Lung (tissue), 12 donors: ENCODE data around the gene MTA1. TPM values are rescaled to one million over a fixed set of nuclear protein-coding genes. Genes with fewer than 3 reads are reported as not detected.

Experiments
- ATAC-seq: fragments of 200-7000 bp; cut with Tn5 transposase; one replicate; pipeline ENCODE4 v1.9.1; 2020; ENCODE audit warnings: moderate number of reproducible peaks; ENCODE audit not compliant: insufficient read depth, low FRiP score
- DNase-seq, 3 donors: peaks; one replicate each; pipeline ENCODE4 v3.0.0-alpha.2; 2013 to 2017
- H3K27ac ChIP-seq, 2 donors: one replicate each; pipeline ENCODE4 v1.5.1; 2013; ENCODE audit warnings: mild to moderate bottlenecking in 2 of 2, moderate library complexity in 2 of 2, control low read depth in 1 of 2, inconsistent platforms in 1 of 2, low read depth in 1 of 2, low read length in 1 of 2
- H3K27me3 ChIP-seq, 3 donors: one replicate each; pipeline ENCODE4 v1.5.1; 2013; ENCODE audit warnings: low read length in 2 of 3; ENCODE audit not compliant: control insufficient read depth in 3 of 3, insufficient read depth in 3 of 3
- H3K36me3 ChIP-seq, 4 donors: one replicate each; pipeline ENCODE4 v1.5.1; 2013; ENCODE audit warnings: low read length in 4 of 4, mild to moderate bottlenecking in 1 of 4, moderate library complexity in 1 of 4; ENCODE audit not compliant: control insufficient read depth in 4 of 4, insufficient read depth in 4 of 4
- H3K4me1 ChIP-seq, 5 donors: one replicate each; pipeline ENCODE4 v1.5.1; 2013; ENCODE audit warnings: low read length in 5 of 5, mild to moderate bottlenecking in 2 of 5, moderate library complexity in 1 of 5; ENCODE audit not compliant: control insufficient read depth in 5 of 5, insufficient read depth in 5 of 5
- H3K4me3 ChIP-seq: one replicate; pipeline ENCODE4 v1.5.1; 2013; ENCODE audit warnings: mild to moderate bottlenecking, control low read depth, moderate library complexity
- H3K9ac ChIP-seq, 2 donors: one replicate each; pipeline ENCODE4 v1.5.1; 2013; ENCODE audit warnings: low read length in 2 of 2, control low read depth in 1 of 2; ENCODE audit not compliant: insufficient read depth in 1 of 2
- H3K9me3 ChIP-seq, 4 donors: one replicate each; pipeline ENCODE4 v1.5.1; 2013; ENCODE audit warnings: low read length in 3 of 4, mild to moderate bottlenecking in 1 of 4, moderate library complexity in 1 of 4; ENCODE audit not compliant: control insufficient read depth in 4 of 4, insufficient read depth in 3 of 4
- CTCF ChIP-seq: IDR thresholded peaks from 2 replicates; pipeline ENCODE4 v1.5.1; 2012; ENCODE audit warnings: mild to moderate bottlenecking; ENCODE audit errors: control extremely low read depth, extremely low read depth
- WGBS, 2 donors: extraction: QIAGEN DNeasy Blood & Tissue Kit; methylation state at CpG; one replicate each; pipeline ENCODE4 v1.1.7; 2013; 5-methylcytosine and 5-hydroxymethylcytosine counted together
- polyA plus RNA-seq, 2 donors: library from polyadenylated mRNA; stranded (reverse); fragments of 200-250 nt; gene quantifications; one replicate each; pipeline ENCODE4 v1.2.1, GENCODE V29; 2013
- total RNA-seq, 2 donors: library from RNA; depleted of rRNA in 1 of 2; stranded (reverse); fragments of >200 nt in 1 of 2; gene quantifications; one replicate each; pipeline ENCODE4 v1.2.1, GENCODE V29; 2014 to 2021
- donor health status: control.
- donor health status: control.
- donor health status: Bipolar disorder and iron deficiency.
- donor health status: healthy.
- donor health status: DM: yes; HTN: yes; CAD: no.

The MTA1 gene
- total and polyA plus RNA-seq, 4 donors = 40.2 to 113 (median 63.6) TPM

- Histone ChIP-seq H3K27me3 (no peaks in the 10 kb centered on the region), H3K9ac (no peak overlapping the region), H3K9me3 (no peaks in the 10 kb centered on the region), H3K4me3 (no peak overlapping the region), H3K4me1 (peaks cover 0 to 8% (median 0%) of the 10 kb centered on the region in 5 donors), H3K27ac (no peak overlapping the region), H3K36me3 (peaks cover 0 to 22% (median 3%) of the 10 kb centered on the region in 4 donors)
- no peak for TF ChIP-seq CTCF
- DNase-seq (no peak), ATAC-seq (no peak)
- 93 to 94% methylated on average over 40 of the region's 40 CpGs for WGBS, 2 donors
Measured at GRCh38 chr14:105392131-105393090, 27.2 kb upstream of the MTA1 start.

GRCh38 chr14:105393151-105393550 is 26.5 kb upstream of the MTA1 start:
- H3K9ac ChIP-seq = no peak overlapping the region
- ATAC-seq (no peak), DNase-seq (no peak)
- H3K4me1 ChIP-seq = peaks cover 0 to 12% (median 0%) of the 10 kb centered on the region in 5 donors
- no peaks in the 10 kb centered on the region for H3K27me3 ChIP-seq
- no peak overlapping the region for H3K27ac ChIP-seq
- 94 to 96% methylated on average over 14 of the region's 14 CpGs for WGBS, 2 donors
- peaks cover 0 to 17% (median 3%) of the 10 kb centered on the region in 4 donors for H3K36me3 ChIP-seq
- no peak overlapping the region for H3K4me3 ChIP-seq
- no peaks in the 10 kb centered on the region for H3K9me3 ChIP-seq
- no peak for TF ChIP-seq CTCF

GRCh38 chr14:105394714-105395537 is 24.7 kb upstream of the MTA1 start:
- H3K4me3 ChIP-seq = no peak overlapping the region
- no peaks in the 10 kb centered on the region for H3K9me3 ChIP-seq
- H3K36me3 ChIP-seq = peaks cover 0 to 16% (median 8%) of the 10 kb centered on the region in 4 donors
- DNase-seq (no peak), ATAC-seq (no peak)
- 88 to 89% methylated on average over 25 of the region's 25 CpGs for WGBS, 2 donors
- H3K27ac ChIP-seq = no peak overlapping the region
- no peak overlapping the region for H3K9ac ChIP-seq
- H3K4me1 ChIP-seq = peaks cover 0 to 23% (median 7%) of the 10 kb centered on the region in 5 donors
- TF ChIP-seq CTCF = no peak
- no peaks in the 10 kb centered on the region for H3K27me3 ChIP-seq
